ENCODE measurements around the gene CEP104. TPM values are rescaled to one million over a fixed set of nuclear protein-coding genes. Genes with fewer than 3 reads are reported as not detected.

Gene CEP104
- total and polyA plus RNA-seq, 9 of the 15 experiments (the other 6 are each of a cell fraction or from before 2014, with no cell fraction given), result 11.2 to 63.4 (median 42.6) TPM

GRCh38 chr1:3799976-3800685 is 56.9 kb downstream of the CEP104 start:
- Histone ChIP-seq H3K79me2 (ENCODE audit: control insufficient read depth, insufficient read depth, low read length) (peaks cover 15% of the 10 kb centered on the region), H3K4me1 (replicated peaks in 1 of 2; ENCODE audit: control insufficient read depth in 2 of 2, insufficient read depth in 2 of 2, low read length in 2 of 2) (peaks cover 21 to 23% of the 10 kb centered on the region in 2 experiments), H2AFZ (ENCODE audit: low read depth, low read length) (0 out of 2 replicates have a peak overlapping the region, but pooled peaks have one; percentile 18), H3K4me3 (no peak overlapping the region), H3K4me2 (ENCODE audit: insufficient read depth, low read length) (no peak overlapping the region), H3K36me3 (ENCODE audit: control insufficient read depth, insufficient read depth, low read length) (no peaks in the 10 kb centered on the region), H3K27ac (ENCODE audit: extremely low read depth, low read depth, low read length) (no peak overlapping the region), H3K27me3 (ENCODE audit: control insufficient read depth in 2 of 2, insufficient read depth in 2 of 2, low read length in 2 of 2) (no peaks in the 10 kb centered on the region), H4K20me1 (replicated peaks; ENCODE audit: control insufficient read depth, insufficient read depth, low read length) (no peaks in the 10 kb centered on the region), H3K9me3 (replicated peaks; ENCODE audit: control insufficient read depth, insufficient read depth, low read depth, low read length) (no peaks in the 10 kb centered on the region), H3K9ac (ENCODE audit: insufficient read depth in 1 of 2, low read depth in 2 of 2, low read length in 2 of 2) (peak overlapping the region in 1 of 2 experiments; percentile 2; a peak in 1 of 4 replicates), H3K9me1 (ENCODE audit: control insufficient read depth, insufficient read depth, low read length) (no peaks in the 10 kb centered on the region)
- ChIA-PET POLR2A (interaction anchor here (0.8 to 0.9 kb wide), 2 partner anchors 26 to 56 kb away, joined by 3 read pairs; no protein-coding TSS in a partner anchor), CTCF (ENCODE audit: low intra/inter-chr PET ratio) (no interaction called here)
- DNase-seq (ENCODE audit: extremely low read depth in 1 of 4, low spot score in 3 of 4), result no peak
- no peak for ATAC-seq
- 43% methylated on average over 11 of the region's 11 CpGs for WGBS (ENCODE audit: insufficient coverage, low coverage, missing lambda C conversion rate)
- FAIRE-seq, result no peak
- in situ Hi-C loops (cut with MboI) (no loop called here), intact Hi-C loops (cut with micrococcal nuclease) (no loop called here)
- BruUV-seq (replicated peaks), result no TSS peak
- TF ChIP-seq ZKSCAN3 (CRISPR knock-in tag; IDR thresholded peaks at IDR 0.05) (no peak), ZNF589 (CRISPR knock-in tag; IDR thresholded peaks at IDR 0.05; ENCODE audit: low read depth) (no peak), ZNF212 (CRISPR knock-in tag; IDR thresholded peaks at IDR 0.05) (no peak), RBM15 (IDR thresholded peaks at IDR 0.05; ENCODE audit: insufficient read depth, low read length) (no peak), HBP1 (CRISPR knock-in tag; IDR thresholded peaks at IDR 0.05) (no peak), ZBTB40 (IDR thresholded peaks at IDR 0.05) (no peak), ZBTB40 (CRISPR knock-in tag; IDR thresholded peaks at IDR 0.05) (no peak), JUND (IDR thresholded peaks at IDR 0.05; ENCODE audit: borderline replicate concordance, low read depth, low read length) (no peak), JUND (tag; IDR thresholded peaks at IDR 0.05; ENCODE audit: borderline replicate concordance, low read depth, low read length) (no peak), ZNF184 (CRISPR knock-in tag; IDR thresholded peaks at IDR 0.05) (no peak)
